ENCODE data around the gene MT3.
"Not testable (repeated sequence)": the region's sequence is repeated elsewhere in the genome, so short reads cannot be mapped to it uniquely, and the experiment has no call there.

The MT3 gene

DNA sequence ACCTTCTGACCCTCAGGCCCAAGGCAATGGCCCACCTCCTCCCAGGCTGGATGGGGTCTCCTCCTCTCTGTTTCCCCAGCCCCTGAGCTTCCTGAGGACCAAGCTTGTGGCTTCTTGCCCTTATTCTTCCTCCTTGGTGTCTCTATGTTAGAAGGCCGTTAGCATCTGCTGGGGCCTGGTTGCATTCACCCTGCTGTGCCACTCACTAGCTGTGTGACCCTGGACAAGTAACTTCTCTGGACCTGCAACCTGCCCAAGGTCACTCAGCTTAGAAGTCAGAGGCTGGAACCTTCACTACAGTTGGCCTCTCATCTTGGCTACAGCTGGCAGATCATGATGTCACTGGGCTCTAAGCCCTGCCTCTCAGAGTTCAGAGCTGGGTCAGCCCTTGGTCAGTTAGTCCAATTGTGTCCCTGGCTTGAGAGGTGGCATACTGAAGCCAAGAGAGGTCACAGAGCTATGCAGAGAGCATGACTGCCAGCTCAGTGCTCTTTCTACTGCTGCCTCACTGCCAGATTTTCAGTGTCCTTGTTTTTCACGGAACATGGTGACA, 22.0 kb downstream of the MT3 start:
- ATAC-seq: no peak
- peaks cover 2% of the 10 kb centered on the region for H3K27me3 Mint-ChIP-seq
- H3K4me3 Mint-ChIP-seq: peak overlapping the region; percentile 55
- H3K4me1 Mint-ChIP-seq: peaks cover 83% of the 10 kb centered on the region
- H3K27ac Mint-ChIP-seq: peak overlapping the region; percentile 99
- no peaks in the 10 kb centered on the region for H3K9me3 Mint-ChIP-seq
- DNase-seq: peak; percentile 25
- peaks cover 2% of the 10 kb centered on the region for H3K36me3 Mint-ChIP-seq (ENCODE audit: low read depth)

DNA sequence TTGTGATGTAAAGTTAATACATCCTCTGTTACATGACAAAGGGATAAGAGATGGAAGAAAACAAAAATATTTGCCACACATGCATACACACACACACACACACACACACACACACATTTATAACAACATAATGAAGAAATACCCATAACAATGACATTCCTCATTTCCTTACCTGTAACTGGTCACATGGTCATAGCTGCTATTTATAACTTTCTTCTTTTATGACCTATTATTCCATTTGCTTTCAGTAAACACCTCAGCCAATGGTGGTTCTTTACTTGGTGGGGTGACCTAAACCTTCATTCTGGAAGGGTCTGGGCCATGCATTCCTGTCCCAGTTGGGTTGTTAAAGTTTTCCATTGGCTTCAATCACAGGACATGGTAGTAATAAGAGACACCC, 24.4 kb downstream of the MT3 start:
- peak overlapping the region; percentile 94 for H3K27ac Mint-ChIP-seq
- no peak for ATAC-seq
- peak overlapping the region; percentile 54 for H3K4me3 Mint-ChIP-seq
- no peak for DNase-seq
- peaks cover 2% of the 10 kb centered on the region for H3K36me3 Mint-ChIP-seq (ENCODE audit: low read depth)
- H3K4me1 Mint-ChIP-seq: peaks cover 75% of the 10 kb centered on the region
- H3K27me3 Mint-ChIP-seq: peaks cover 18% of the 10 kb centered on the region
- no peaks in the 10 kb centered on the region for H3K9me3 Mint-ChIP-seq

DNA sequence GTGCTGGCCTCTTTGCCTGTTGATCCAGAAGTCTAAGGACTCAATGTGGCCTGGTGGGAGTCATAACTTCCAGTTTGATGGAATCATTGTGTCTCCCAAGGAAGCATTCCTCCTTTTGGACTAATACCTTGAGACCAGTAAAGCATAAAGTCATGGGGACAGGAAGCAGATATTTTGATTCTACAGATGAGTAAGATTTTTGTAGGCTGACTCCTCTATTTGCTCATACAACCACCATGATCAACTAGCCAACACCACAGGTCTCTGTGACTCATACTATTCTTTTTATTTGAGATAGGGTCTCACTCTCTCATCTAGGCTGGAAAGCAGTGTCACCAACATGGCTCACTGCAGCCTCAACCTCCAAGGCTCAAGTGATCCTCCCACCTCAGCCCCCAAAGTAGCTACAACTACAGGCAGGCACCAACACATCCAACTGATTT, 25.2 kb downstream of the MT3 start:
- H3K4me1 Mint-ChIP-seq: peaks cover 71% of the 10 kb centered on the region
- DNase-seq (peak; percentile 30), ATAC-seq (peak; percentile 71)
- H3K27ac Mint-ChIP-seq: peak overlapping the region; percentile 94
- H3K9me3 Mint-ChIP-seq: no peaks in the 10 kb centered on the region
- H3K27me3 Mint-ChIP-seq: peaks cover 21% of the 10 kb centered on the region
- H3K4me3 Mint-ChIP-seq: peak overlapping the region; percentile 54
- no peaks in the 10 kb centered on the region for H3K36me3 Mint-ChIP-seq (ENCODE audit: low read depth)

DNA sequence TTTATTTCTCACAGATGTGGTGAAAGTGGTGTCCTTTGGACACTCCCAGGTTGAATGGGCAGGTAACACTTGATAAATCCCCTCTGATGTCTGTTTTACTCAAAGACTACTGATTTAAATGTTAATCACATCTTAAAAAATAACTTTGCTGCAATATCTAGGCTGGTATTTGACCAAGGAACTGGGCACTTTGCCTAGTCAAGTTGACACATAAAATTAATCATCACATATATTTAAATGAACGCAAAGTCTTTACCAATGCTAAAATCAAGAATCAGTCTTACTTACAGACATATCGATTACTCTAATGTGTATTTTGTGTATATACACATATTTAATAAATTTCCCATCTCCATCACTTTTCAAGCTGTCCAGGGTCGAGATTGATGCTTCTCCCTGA, 26.0 kb downstream of the MT3 start:
- H3K36me3 Mint-ChIP-seq (ENCODE audit: low read depth): no peaks in the 10 kb centered on the region
- no peak for ATAC-seq
- H3K4me3 Mint-ChIP-seq: no peak overlapping the region
- H3K4me1 Mint-ChIP-seq: peaks cover 63% of the 10 kb centered on the region
- H3K27me3 Mint-ChIP-seq: peaks cover 21% of the 10 kb centered on the region
- no peak overlapping the region for H3K27ac Mint-ChIP-seq
- H3K9me3 Mint-ChIP-seq: no peaks in the 10 kb centered on the region
- no peak for DNase-seq

DNA sequence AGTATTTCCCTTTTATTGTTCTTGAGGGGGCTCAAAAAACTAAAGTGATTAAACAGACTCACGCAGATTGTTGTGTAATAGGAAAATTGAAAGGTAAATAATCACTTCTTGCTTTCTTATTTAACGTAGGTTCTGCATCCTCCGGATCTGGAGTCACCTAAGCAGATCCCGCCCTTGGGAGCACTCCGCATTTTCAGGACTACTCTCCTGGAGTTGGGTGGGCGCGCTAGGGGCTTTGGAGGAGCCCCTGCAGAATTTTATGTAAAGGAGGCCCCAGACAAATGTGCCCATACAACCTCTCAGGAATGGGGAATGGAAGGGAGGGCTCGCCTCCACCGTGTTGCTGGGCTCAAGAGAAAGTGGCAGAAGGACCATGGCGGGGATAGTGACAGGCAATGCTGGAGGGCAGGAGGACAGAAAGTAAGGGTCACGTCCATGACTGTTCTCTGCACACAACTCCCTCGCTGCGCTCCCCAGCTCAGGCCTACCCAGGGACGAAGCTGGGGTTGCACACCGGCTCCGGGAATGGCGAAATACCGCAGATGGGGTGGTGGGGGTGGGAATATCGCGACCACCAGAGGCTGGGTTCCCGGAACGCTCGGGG, 27.4 kb downstream of the MT3 start:
- Mint-ChIP-seq H3K36me3 (ENCODE audit: low read depth) (no peaks in the 10 kb centered on the region), H3K4me1 (peaks cover 49% of the 10 kb centered on the region), H3K9me3 (no peaks in the 10 kb centered on the region), H3K27ac (no peak overlapping the region), H3K27me3 (peaks cover 21% of the 10 kb centered on the region), H3K4me3 (peak overlapping the region; percentile 63)
- DNase-seq: no peak
- no peak for ATAC-seq

DNA sequence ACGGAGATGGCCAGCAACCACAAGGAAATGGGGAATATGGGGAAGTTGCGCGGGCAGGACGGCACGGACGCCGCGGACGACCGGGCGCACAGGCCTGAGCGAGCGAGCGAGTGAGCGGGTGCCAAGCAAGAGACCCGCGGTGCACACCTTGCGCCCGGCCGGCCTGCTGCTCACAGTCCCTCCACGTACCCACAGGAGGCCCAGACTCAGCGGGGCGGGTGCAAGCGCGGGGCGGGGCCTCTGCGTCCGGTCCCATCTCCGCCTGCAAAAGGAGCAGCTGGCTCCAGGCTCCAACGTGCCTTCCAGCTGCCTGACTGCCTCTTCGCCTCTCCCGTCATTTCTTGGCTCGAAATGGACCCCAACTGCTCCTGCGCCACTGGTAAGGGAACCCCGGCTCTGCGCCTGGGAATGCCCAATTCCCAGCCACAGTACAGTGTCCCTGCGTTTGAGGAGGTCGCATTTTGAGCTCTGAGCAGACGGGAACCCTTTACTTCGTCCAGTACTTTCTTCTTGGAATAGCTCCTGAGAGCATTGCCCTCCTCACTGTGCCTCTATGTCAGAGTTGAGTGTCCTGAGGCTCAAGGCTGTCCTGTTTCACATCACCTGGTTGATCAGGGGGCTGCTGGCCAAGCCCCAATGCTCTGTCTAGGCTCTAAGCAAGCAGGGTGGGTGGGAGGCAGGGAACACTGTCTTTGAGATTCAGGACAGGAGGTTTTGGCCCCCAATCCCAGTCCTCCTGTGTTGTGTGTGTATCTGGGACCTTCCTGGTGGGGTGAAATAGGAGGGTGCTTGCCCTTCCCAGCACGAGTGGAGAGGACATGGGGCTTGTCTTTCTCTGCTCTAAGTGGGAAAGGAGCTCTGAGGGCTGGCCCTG, 28.1 kb downstream of the MT3 start:
- no peak overlapping the region for H3K27ac Mint-ChIP-seq
- peaks cover 43% of the 10 kb centered on the region for H3K4me1 Mint-ChIP-seq
- peaks cover 20% of the 10 kb centered on the region for H3K27me3 Mint-ChIP-seq
- peak overlapping the region; percentile 63 for H3K4me3 Mint-ChIP-seq
- no peaks in the 10 kb centered on the region for H3K36me3 Mint-ChIP-seq (ENCODE audit: low read depth)
- no peaks in the 10 kb centered on the region for H3K9me3 Mint-ChIP-seq
- DNase-seq (peak; percentile 51), ATAC-seq (peak; percentile 31)

DNA sequence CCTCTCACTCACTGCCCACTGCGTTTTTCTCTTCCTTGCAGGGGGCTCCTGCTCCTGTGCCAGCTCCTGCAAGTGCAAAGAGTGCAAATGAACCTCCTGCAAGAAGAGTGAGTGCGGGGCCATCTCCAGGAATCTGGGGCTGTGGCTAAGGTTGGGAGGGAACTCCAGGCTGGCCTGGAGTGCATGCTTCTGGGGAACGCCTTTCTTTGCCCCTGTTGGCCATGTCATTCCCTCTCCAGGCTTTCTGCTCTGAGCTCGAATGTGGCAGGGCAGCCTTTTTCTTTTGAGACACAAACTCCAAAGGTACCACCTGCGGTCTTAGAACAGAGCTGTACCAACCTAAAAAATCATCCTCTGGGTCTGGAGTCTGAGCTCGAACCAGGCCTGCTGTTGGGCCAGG, 28.8 kb downstream of the MT3 start:
- H3K27ac Mint-ChIP-seq: no peak overlapping the region
- no peak for ATAC-seq
- no peaks in the 10 kb centered on the region for H3K36me3 Mint-ChIP-seq (ENCODE audit: low read depth)
- no peaks in the 10 kb centered on the region for H3K9me3 Mint-ChIP-seq
- peaks cover 37% of the 10 kb centered on the region for H3K4me1 Mint-ChIP-seq
- no peak overlapping the region for H3K4me3 Mint-ChIP-seq
- no peak for DNase-seq
- peaks cover 19% of the 10 kb centered on the region for H3K27me3 Mint-ChIP-seq

DNA sequence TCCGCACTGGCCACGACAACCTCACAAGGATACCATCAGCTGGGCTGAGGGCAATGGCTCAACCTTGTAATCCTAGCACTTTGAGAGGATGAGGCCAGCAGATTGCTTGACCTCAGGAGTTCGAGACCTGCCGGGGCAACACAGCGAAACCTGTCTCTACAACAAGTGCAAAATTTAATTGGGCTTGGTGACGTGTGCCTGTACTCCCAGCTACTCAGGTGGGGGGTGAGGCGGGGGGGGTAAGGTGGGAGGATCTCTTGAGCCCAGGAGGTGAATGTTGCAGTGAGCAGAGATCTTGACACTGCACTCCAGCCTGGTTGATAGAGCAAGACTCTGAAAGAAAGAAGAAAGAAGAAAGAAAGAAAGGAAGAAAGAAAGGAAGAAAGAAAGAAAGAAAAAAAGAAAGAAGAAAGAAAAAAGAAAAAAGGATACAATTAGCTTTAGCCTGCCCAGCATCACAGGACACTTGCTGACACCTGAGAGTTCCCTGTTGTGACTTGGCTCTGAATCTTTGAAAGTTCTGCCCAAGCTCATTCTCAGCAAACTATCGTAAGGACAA, 31.1 kb downstream of the MT3 start:
- Mint-ChIP-seq H3K27ac (no peak overlapping the region), H3K36me3 (ENCODE audit: low read depth) (no peaks in the 10 kb centered on the region), H3K9me3 (no peaks in the 10 kb centered on the region), H3K27me3 (peaks cover 27% of the 10 kb centered on the region), H3K4me1 (peaks cover 22% of the 10 kb centered on the region), H3K4me3 (no peak overlapping the region)
- ATAC-seq (no peak), DNase-seq (no peak)

DNA sequence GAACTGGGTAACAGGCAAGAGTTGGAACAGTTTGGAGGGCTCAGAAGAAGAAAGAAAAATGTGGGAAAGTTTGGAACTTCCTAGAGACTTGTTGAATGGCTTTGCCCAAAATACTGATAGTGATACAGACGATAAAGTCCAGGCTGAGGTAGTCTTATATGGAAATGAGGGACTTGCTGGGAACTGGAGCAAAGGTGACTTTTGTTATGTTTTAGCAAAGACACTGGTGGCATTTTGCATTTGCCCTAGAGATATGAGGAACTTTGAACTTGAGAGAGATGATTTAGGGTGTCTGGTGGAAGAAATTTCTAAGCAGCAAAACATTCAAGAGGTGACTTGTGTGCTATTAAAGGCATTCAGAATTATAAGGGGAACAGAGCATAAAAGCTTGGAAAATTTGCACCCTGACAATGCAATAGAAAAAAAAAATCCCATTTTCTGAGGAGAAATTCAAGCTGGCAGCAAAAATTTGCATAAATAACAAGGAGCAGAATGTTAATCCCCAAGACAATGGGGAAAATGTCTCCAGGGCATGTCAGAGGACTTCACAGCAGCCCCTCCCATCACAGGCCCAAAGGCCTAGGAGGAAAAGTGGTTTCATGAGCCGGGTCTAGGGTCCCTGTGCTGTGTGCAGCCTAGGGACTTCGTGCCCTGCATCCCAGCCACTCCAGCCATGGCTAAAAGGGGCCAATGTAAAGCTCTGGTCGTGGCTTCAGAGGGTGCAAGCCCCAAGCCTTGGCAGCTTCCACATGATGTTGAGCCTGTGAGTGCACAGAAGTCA, 32.5 kb downstream of the MT3 start:
- not testable (repeated sequence) for H3K27ac Mint-ChIP-seq; H3K36me3 Mint-ChIP-seq (ENCODE audit: low read depth); H3K9me3 Mint-ChIP-seq; ATAC-seq; H3K4me3 Mint-ChIP-seq; DNase-seq
- Mint-ChIP-seq H3K27me3 (peaks cover 25% of the 10 kb centered on the region), H3K4me1 (peaks cover 24% of the 10 kb centered on the region)

DNA sequence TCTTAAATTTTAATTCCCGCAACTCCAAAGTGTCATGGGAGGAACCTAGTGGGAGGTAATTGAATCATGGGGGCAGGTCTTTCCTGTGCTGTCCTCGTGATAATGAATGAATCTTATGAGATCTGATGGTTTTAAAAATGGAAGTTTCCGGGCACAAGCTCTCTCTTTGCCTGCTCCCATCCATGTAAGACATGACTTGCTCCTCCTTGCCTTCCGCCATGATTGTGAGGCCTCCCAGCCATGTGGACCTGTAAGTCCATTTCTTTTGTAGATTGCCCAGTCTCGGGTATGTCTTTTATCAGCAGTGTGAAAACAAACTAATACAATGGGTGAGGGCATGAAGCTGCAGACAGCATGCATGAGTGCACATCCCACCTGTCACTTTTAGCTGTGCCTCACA, 33.9 kb downstream of the MT3 start:
- H3K36me3 Mint-ChIP-seq (ENCODE audit: low read depth); DNase-seq; H3K4me3 Mint-ChIP-seq; H3K9me3 Mint-ChIP-seq; ATAC-seq; H3K27ac Mint-ChIP-seq: not testable (repeated sequence)
- Mint-ChIP-seq H3K27me3 (peaks cover 20% of the 10 kb centered on the region), H3K4me1 (peaks cover 17% of the 10 kb centered on the region)

DNA sequence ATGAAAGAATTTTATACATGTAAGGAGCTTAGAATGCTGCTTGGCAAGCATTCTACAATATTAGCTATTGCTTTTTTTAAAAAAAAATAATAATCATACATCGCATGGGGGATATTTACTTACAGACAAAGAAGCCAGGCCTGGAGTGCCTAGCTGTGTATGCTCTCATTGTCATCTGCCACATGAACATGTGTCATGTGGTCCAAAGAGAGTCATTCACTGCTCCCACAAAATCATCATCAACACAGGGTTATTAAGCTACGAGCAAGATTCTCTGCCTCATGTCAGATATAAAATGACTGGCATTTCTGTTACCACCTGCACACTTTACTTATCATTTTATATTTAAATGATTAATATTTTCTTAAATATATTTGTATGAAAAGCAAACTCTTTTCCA, 34.3 kb downstream of the MT3 start:
- H3K36me3 Mint-ChIP-seq (ENCODE audit: low read depth): no peaks in the 10 kb centered on the region
- peaks cover 17% of the 10 kb centered on the region for H3K27me3 Mint-ChIP-seq
- ATAC-seq (no peak), DNase-seq (no peak)
- H3K27ac Mint-ChIP-seq: no peak overlapping the region
- H3K4me3 Mint-ChIP-seq: no peak overlapping the region
- H3K9me3 Mint-ChIP-seq: no peaks in the 10 kb centered on the region
- peaks cover 17% of the 10 kb centered on the region for H3K4me1 Mint-ChIP-seq

DNA sequence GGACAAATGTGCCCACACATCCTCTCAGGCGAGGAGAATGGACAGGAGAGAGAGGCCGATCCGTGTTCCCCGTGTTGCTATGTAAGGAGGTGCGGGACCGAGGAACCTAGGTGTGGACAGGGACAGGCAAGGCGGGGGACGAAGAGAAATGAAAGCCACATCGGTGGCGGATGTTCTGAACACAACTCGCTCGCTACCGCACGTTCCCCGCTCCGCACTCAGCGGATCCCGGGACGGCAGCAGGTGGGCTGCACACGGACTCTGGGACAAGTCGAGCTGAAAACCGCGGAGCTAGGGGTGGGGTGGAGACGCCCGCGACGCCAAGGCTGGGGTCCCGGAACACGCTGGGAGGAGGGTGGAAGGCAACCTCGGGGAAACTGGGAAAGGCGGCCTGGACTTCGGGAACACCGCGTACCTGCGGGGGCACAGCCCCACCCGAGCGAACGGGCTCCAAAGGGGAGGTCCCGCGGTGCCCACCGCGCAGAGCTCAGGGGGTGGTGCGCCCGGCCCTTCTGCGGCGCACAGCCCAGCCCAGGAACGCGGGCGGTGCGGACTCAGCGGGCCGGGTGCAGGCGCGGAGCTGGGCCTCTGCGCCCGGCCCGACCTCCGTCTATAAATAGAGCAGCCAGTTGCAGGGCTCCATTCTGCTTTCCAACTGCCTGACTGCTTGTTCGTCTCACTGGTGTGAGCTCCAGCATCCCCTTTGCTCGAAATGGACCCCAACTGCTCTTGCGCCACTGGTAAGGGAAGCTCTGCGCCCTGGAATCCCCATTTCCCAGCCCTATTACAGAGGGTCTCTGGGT, 36.0 kb downstream of the MT3 start, which contains the start of gene MT1E:
Gene MT1E, plus strand, starts transcription at position 642 of the 803 bp plus-strand sequence. Its CDS starts 71 bp downstream, at position 713.
- Mint-ChIP-seq H3K36me3 (ENCODE audit: low read depth) (no peaks in the 10 kb centered on the region), H3K9me3 (no peaks in the 10 kb centered on the region), H3K4me1 (peaks cover 20% of the 10 kb centered on the region), H3K4me3 (peak within 1 kb of the TSS; percentile 82), H3K27ac (peak within 1 kb of the TSS; percentile 76), H3K27me3 (peaks cover 21% of the 10 kb centered on the region)
- ATAC-seq (peak; percentile 88), DNase-seq (peak; percentile 44)

DNA sequence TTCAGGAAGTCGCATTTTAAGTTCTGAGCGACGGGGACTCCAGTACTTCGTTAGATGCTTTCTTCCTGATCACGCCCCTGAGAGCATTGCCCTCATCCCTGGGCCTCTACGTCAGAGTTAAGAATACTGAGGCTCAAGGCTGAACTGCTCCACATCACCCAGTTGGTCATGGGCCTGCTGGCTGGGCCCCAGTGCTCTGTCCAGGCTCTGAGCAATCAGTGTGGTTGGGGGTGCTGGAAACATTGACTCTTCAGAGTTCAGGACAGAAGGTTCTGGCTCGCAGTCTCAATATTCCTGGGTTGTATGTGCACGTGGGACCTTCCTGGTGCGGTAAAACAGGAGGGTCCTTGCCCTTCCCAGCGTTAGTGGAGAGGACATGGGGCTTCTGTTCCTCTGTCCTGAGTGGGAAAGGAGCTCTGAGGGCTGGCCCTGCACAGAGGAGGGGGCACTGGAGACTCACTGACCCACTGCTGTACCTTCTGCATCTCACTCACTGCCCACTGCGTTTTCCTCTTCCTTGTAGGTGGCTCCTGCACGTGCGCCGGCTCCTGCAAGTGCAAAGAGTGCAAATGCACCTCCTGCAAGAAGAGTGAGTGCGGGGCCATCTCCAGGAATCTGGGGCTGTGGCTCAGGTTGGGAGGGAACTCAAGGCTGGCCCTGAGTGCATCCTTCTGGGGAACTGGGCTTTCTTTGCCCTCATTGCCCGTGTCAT, 36.8 kb downstream of the MT3 start:
- H3K4me3 Mint-ChIP-seq: peak overlapping the region; percentile 82
- DNase-seq (no peak), ATAC-seq (peak; percentile 41)
- H3K27ac Mint-ChIP-seq: peak overlapping the region; percentile 47
- no peaks in the 10 kb centered on the region for H3K9me3 Mint-ChIP-seq
- no peaks in the 10 kb centered on the region for H3K36me3 Mint-ChIP-seq (ENCODE audit: low read depth)
- peaks cover 20% of the 10 kb centered on the region for H3K4me1 Mint-ChIP-seq
- H3K27me3 Mint-ChIP-seq: peaks cover 26% of the 10 kb centered on the region
